ENCODE measurements around the gene CD1E.
"Not testable (repeated sequence)": the region's sequence is repeated elsewhere in the genome, so short reads cannot be mapped to it uniquely, and the experiment has no call there.

Gene CD1E

DNA sequence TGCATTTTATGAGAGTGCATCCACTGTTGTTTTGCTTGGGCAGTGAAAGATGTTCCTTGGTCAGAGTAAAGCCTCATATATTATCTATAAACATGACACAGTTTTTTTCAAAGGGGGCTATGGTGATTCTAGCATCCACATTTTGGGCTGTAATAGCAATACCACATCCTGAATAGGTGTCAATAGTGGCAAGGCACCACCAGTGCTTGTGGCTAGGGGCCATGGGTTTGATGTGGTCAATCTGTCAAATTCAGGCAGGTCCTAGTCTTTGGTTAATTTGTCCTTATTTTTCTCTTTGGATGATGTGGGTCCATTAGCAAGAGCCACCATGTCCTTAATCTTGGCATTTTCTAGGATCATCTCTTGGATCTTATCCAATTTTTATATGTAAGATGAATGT is 13.1 kb downstream of the CD1E start:
- DNase-seq: no peak

DNA sequence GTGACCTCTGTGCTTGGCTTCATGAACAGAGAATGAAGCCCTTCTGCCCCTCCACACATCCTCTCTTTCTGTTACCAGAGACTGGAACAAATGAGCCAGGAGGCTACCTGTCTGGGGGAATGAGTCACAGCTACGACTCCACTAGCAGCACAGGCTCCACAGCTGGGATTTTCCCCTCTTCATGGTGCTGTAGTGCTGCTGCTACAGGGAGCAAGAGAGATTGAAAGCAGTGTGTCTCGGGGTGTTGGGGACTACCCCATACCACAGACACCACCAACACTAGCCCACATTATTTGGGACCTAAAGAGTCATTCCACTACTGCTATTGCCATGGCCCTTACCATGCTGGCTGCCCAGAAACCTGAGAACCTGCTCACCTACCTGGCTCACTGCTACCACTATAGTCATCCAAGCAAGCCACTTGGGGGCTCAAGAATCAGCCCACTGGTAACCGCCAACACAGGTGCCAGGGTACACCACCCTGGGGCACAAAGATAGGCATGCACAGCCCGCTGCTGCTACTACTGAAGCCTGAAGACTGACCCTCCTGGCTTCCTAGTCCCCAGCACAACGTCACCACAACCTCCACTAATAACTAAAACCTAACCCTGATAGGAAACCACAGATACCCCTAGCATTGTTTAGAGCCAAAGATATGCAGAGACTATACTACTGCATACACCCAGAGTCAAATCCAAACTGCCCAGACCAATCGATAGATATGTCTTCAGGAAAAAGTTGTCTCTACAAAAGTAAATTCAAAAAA is 17.7 kb downstream of the CD1E start:
- peak; percentile 71 for DNase-seq

DNA sequence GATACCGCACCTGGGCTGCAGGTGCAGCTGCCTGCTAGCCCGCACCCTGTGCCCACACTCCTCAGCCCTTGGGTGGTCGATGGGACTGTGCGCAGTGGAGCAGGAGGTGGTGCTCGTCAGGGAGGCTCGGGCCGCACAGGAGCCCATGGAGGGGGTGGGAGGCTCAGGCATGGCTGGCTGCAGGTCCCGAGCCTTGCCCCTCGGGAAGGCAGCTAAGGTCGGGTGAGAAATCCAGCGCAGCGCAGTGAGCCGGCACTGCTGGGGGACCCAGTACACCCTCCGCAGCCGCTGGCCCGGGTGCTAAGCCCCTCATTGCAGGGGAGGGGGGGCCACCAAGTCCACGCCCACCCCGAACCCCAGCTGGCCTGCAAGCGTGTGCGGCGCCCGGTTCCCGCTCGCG is 20.4 kb downstream of the CD1E start:
- DNase-seq: not testable (repeated sequence)

DNA sequence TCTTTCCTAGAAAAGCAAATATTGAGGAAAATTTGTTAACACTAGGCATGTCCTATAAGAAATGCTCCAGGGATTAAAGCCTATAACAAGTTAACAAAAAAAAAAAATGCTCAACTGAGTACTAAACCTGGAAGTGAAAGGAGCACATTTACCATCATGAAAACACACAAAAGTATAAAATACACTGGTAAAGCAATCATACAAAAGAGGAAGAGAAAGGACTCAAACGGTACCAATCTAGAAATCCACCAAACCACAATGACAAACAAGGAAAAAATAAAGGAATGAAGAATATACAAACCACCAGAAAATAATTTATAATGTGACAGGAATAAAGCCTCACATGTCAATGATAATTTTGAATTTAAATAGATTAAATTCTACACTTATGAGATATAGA is 21.2 kb downstream of the CD1E start:
- DNase-seq: no peak

DNA sequence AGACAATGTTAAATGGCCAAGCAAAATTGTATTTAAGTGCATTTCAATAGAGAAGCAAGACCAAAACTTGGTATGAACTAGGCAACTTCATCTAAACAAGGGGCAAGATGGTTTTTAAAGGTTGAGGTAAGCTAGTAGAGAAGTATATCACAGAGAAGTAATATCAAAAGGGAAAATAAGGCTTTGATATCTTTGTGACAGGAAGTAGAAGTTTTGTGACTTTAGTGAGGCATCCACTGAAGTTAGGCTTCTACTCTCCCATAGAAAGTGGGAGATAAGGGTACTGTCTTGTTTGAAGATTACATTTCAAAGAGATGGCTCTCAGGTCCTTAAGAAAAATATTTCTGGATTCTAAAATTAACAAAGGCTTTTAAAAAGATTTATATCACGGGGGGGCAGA is 36.6 kb downstream of the CD1E start:
- DNase-seq: no peak

DNA sequence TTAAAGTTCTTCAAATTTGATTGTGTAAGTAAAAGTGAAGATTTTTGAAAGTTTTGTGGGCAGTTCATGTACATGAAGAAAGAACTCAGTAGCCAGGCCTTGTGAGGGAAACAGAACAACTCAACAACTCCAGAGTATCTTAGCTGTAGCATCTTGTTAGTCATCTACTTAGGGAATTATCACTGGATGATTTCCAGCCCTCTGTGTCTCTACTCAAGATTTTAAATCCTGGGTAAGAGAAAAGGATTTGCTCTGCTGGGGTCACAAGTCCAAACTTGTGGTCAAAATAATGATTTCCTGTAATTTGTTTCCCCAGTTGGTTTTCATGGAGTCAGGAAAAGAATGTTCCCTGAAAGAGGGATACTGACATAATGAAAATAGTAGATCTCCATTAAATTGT is 37.4 kb downstream of the CD1E start:
- DNase-seq: no peak

DNA sequence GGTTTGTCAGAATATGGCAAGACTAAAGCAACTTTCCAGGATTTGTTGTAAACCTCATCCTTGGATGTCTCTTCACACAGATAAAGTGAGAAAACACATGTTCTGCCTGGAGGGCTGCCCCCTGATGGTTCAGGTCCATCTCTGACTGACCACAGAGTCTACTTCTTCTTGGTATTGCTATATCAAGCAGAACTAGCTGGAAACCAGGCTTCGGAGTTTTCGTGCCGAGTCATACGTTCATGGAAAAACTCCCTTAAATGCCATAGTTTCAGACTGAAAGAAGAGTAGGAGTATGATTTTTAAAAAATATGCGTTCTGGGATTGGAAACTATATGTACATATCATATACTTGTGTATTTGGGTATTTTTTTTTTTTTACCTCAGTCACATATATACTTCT is 39.8 kb downstream of the CD1E start:
- no peak for DNase-seq

DNA sequence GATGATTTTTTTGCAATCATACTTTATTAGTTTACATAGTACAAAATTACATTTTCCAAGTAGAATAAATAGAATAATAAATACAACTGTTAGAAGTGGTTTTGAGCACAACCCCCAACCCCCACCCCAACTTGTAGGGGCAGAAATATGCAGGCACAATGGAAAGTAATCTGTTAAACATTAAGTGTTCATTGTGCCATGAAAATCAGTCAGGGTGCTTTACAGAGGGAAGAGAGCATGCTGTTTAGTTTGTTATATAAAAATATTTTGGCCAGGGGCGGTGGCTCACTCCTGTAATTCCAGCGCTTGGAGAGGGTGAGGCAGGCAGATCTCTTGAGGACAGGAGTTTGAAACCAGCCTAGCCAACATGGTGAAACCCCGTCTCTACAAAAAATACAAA is 43.0 kb downstream of the CD1E start:
- no peak for DNase-seq

DNA sequence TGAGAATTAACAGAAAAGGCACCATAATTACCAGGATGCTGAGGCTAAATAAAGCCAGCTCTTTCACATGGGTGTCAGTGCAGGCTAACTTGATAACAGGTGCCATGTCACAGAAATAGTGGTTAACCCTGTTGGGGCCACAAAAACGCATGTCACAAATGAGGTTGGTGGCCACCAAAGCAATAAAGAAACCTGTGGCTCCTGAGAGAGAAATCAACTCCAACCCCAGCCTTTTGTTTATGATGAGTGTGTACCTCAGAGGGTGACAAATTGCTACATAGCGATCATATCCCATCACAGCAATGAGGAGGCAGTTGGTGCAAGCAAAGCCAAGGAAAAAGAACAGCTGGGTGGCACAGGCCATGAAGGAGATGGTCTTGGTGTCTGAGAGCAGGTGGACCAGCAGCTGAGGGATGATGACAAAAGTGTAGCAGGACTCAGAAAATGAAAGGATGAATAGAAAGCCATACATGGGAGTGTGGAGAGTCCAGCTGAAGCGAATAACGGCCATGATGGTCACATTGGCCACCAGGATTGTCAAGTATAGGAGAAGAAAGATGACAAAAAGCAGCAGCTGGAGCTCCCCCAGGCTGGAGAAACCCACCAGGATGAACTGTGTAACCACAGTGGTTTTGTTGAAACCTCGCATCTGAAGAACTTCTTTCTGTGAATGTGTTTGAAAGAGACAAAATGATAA is 45.3 kb downstream of the CD1E start, which contains the start of gene OR10T2:
OR10T2 (minus strand) TSS at position 649 of the 697 bp plus-strand sequence; CDS start at position 649, 0 bp downstream.
- peak; percentile 2 for DNase-seq

DNA sequence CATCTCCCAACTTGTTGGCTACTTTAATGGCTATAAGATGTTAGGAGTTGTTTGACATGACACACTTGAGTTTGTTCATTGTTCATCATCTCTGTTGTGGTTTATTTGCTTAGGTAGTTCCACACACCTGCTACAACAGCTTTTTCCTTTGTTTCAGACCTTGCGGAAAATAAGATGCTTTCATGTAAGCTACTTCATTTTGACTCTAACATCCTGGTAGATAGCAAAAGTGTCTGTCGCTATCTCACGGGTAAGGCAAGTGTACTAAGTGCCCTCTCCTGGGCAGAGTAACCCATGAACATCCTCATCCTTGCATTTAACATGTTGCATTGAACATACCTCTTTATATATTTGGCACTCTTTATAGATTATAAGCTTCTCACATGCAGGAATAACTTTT is 47.2 kb downstream of the CD1E start:
- DNase-seq: no peak

DNA sequence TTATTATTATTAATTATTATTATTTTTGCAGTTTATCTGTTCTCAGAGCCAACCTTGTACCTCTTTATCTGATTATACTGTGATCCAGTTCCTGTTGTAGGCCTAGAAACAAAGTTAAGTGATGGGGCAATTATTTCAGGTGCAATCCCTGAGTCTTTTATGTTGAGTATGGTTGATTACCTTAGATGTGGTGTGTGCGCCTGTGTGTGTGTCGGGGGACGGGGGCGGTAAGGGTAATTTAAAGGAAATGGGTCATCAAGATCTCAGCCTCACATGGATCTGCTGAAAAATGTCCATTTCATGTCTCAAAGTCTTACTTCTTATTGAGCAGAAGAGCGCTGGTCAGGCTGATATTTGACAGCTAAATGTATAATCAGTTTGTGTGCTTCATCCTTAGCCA is 53.4 kb downstream of the CD1E start:
- DNase-seq: no peak

All from activated CD4-positive, alpha-beta T cell treated with anti-CD3 and anti-CD28 coated beads, Interleukin-10, Interleukin-2, amounts not matched to agents 100 ng/mL and 50 ng/mL, durations not matched to agents 16 hours and 8 hours (primary cell).